Fibroblast of lung (primary cell): ENCODE measurements around the gene CCDC6.

Experiments
- EZH2 ChIP-seq: IDR thresholded peaks from 2 replicates; pipeline ENCODE4 v1.5.1; 2012; ENCODE audit warnings: low read length, control low read depth, mild to moderate bottlenecking; ENCODE audit errors: missing control alignments
- TF ChIP-seq, protein P1 (sequence below), 2 donors: IDR thresholded peaks in 1 of 2; conservative IDR thresholded peaks in 1 of 2; 1 replicate in 1 of 2; 2 replicates in 1 of 2; pipeline ENCODE4 v1.5.1; 2011 to 2012; ENCODE audit warnings: low read length in 2 of 2, control low read depth in 1 of 2, inconsistent platforms in 1 of 2, low read depth in 1 of 2, mild to moderate bottlenecking in 1 of 2

DNA sequence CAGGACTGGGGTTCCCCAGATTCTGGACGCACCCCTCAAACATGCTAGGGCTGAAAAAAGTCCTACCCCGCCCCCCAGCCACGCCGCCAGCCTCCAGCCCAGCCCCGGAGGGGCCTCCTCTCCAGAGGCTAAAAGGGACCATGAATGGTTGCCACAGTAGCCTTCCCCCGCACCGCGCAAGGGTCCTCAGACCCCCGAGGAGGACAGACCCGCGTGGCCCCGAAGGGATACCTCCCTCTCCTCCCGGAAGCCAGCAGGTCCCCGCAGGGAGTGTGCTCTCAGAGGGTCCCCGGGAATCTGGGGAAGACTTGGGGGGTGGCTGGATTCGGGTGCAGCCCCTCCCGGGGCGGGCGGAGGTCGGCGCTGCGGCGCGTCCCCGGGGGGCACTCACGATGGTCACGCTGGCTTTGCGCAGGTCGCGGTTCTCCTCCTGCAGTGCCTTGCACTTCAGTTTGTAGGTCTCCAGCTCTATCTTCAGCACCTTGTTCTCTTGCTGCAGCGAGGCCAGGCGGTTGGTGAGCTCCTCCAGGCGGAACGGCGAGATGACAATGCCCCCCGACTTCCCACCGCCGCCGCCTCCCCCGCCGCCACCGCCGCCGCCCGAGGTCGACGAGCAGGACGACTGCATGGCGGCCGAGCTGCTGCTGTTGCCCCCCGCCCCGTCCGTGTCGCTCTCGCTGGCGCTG, 482 bp downstream of the CCDC6 start:
- TF ChIP-seq, protein P1, sequence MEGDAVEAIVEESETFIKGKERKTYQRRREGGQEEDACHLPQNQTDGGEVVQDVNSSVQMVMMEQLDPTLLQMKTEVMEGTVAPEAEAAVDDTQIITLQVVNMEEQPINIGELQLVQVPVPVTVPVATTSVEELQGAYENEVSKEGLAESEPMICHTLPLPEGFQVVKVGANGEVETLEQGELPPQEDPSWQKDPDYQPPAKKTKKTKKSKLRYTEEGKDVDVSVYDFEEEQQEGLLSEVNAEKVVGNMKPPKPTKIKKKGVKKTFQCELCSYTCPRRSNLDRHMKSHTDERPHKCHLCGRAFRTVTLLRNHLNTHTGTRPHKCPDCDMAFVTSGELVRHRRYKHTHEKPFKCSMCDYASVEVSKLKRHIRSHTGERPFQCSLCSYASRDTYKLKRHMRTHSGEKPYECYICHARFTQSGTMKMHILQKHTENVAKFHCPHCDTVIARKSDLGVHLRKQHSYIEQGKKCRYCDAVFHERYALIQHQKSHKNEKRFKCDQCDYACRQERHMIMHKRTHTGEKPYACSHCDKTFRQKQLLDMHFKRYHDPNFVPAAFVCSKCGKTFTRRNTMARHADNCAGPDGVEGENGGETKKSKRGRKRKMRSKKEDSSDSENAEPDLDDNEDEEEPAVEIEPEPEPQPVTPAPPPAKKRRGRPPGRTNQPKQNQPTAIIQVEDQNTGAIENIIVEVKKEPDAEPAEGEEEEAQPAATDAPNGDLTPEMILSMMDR (conservative IDR thresholded peaks at IDR 0.05 in 1 of 2, IDR thresholded peaks at IDR 0.05 in 1 of 2; ENCODE audit: low read depth in 1 of 2, low read length in 2 of 2), result no peak
- TF ChIP-seq EZH2, result no peak
